GM03348 (cell line): ENCODE measurements around the gene SLC35G6.
"Not testable (repeated sequence)": the region's sequence is repeated elsewhere in the genome, so short reads cannot be mapped to it uniquely, and the experiment has no call there.

Experiments
- DNase-seq: peaks from one replicate; pipeline ENCODE4 v3.0.0; 2012; ENCODE audit warnings: low spot score

Gene SLC35G6

GRCh38 chr17:7460850-7461660, 20.2 kb upstream of the SLC35G6 start:
- DNase-seq: no peak

- DNase-seq: no peak
These were observed 18.5 kb upstream of the SLC35G6 start for GRCh38 chr17:7462474-7463371.

- DNase-seq: no peak
These were observed 17.8 kb upstream of the SLC35G6 start for GRCh38 chr17:7463372-7463846.

GRCh38 chr17:7464081-7464480, 17.2 kb upstream of the SLC35G6 start:
- DNase-seq: no peak

- no peak for DNase-seq
These were observed 15.5 kb upstream of the SLC35G6 start for GRCh38 chr17:7465597-7466275.

- DNase-seq: no peak
These were observed 15.0 kb upstream of the SLC35G6 start for GRCh38 chr17:7466318-7466638.

- no peak for DNase-seq
These were observed 14.5 kb upstream of the SLC35G6 start for GRCh38 chr17:7466639-7467341.

- DNase-seq: no peak
These were observed 13.7 kb upstream of the SLC35G6 start for GRCh38 chr17:7467498-7467897.

- no peak for DNase-seq
These were observed 13.0 kb upstream of the SLC35G6 start for GRCh38 chr17:7468290-7468689.

- DNase-seq: no peak
These were observed 12.3 kb upstream of the SLC35G6 start for GRCh38 chr17:7468804-7469389.

- DNase-seq: not testable (repeated sequence)
These were observed 11.4 kb upstream of the SLC35G6 start for GRCh38 chr17:7469843-7470242.

GRCh38 chr17:7470457-7470973, 10.7 kb upstream of the SLC35G6 start:
- not testable (repeated sequence) for DNase-seq

- DNase-seq: no peak
These were observed 9.5 kb upstream of the SLC35G6 start for GRCh38 chr17:7471729-7472128.

- not testable (repeated sequence) for DNase-seq
These were observed 6.5 kb upstream of the SLC35G6 start for GRCh38 chr17:7474767-7475166.

- peak; percentile 70 for DNase-seq
These were observed 5.4 kb upstream of the SLC35G6 start for GRCh38 chr17:7475764-7476422.

GRCh38 chr17:7476494-7476893, 4.8 kb upstream of the SLC35G6 start:
- DNase-seq: peak; percentile 32

- DNase-seq: no peak
These were observed 4.3 kb upstream of the SLC35G6 start for GRCh38 chr17:7476951-7477350.

- DNase-seq: peak; percentile 88
These were observed 3.6 kb upstream of the SLC35G6 start for GRCh38 chr17:7477392-7478275.
